Stimulated activated CD4-positive, alpha-beta T cell treated with anti-CD3 and anti-CD28 coated beads, TNF-alpha, amount 100 ng/mL, for 1 hour (primary cell): ENCODE data around the gene AGGF1.
"Not testable (repeated sequence)": the region's sequence is repeated elsewhere in the genome, so short reads cannot be mapped to it uniquely, and the experiment has no call there.

ENCODE experiments used
- DNase-seq, 3 donors: peaks; one replicate each; pipeline ENCODE4 v3.0.0-alpha.2; 2020; ENCODE audit warnings: low read depth in 3 of 3, low spot score in 1 of 3

The AGGF1 gene, protein sequence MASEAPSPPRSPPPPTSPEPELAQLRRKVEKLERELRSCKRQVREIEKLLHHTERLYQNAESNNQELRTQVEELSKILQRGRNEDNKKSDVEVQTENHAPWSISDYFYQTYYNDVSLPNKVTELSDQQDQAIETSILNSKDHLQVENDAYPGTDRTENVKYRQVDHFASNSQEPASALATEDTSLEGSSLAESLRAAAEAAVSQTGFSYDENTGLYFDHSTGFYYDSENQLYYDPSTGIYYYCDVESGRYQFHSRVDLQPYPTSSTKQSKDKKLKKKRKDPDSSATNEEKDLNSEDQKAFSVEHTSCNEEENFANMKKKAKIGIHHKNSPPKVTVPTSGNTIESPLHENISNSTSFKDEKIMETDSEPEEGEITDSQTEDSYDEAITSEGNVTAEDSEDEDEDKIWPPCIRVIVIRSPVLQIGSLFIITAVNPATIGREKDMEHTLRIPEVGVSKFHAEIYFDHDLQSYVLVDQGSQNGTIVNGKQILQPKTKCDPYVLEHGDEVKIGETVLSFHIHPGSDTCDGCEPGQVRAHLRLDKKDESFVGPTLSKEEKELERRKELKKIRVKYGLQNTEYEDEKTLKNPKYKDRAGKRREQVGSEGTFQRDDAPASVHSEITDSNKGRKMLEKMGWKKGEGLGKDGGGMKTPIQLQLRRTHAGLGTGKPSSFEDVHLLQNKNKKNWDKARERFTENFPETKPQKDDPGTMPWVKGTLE

DNA sequence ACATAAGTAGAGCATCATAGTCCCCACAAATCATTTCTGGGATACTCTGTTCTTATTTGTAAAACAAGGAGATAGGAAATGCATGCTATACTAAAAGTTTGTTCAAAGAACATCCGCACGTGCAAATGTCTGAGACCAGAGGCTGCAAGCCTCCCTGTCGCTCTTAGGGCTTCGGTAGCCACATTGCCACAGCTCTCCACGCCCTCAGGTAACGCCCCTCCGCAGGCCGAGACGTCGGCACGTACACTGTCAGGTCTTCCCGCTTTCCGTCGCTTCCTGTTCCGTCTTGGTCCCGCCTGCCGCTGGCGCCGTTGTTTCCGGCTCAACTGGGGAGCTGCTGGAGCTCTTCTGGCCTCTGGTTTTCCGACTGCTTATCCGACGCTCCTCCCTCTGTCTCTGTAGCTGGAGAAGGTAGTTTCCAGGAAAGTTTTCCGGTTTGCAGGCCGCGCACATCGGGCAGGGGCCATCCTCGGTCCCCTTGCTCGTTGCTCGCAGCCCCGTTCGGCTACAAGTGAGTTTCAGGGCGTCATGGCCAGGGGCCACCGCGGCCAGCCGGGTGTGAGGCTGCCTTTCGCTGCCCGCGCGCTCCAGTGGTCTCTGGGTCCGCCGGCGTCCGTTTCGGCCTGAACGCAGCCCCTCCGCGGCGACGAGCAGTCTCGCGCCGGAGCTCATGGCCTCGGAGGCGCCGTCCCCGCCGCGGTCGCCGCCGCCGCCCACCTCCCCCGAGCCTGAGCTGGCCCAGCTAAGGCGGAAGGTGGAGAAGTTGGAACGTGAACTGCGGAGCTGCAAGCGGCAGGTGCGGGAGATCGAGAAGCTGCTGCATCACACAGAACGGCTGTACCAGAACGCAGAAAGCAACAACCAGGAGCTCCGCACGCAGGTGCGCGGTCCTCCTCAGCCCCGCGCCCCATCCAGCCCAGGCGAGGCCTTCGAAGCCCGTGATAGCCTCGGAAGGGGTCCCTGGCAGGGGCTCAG is at the start of gene AGGF1:
Gene AGGF1 (plus strand): TSS at position 308 of the 975 bp plus-strand sequence. CDS start 363 bp downstream, at position 671.
- DNase-seq: peak; percentile 70 to 79 (median 71)

DNA sequence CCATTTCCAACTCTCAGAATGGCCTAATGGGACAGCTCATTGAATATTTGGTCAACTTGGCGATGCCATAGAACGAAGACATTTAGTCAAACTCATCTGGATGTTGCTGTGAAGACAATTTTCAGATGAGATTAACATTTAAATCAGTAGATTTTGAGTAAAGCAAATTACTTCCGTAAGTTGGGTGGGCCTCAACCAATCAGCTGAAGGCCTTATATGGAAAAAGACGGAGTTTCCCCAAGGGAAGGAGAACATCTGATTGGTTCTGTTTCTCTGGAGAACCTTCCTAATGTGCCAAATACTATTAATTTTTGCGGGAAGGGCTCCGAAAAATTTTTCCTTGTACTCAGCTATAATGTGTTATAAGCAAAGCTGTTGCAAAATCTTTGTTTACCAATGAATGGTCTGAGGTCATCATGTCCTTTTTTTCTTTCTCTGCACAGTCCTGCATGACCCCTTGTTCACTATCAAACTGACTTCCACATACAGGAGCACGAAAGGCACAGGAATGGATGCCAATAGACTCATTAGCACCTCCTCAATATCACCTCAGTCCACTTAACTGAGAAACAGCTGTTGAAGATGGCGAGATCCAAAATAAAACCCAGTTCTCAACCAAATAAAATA is 49.6 kb upstream of the AGGF1 start:
- no peak for DNase-seq

DNA sequence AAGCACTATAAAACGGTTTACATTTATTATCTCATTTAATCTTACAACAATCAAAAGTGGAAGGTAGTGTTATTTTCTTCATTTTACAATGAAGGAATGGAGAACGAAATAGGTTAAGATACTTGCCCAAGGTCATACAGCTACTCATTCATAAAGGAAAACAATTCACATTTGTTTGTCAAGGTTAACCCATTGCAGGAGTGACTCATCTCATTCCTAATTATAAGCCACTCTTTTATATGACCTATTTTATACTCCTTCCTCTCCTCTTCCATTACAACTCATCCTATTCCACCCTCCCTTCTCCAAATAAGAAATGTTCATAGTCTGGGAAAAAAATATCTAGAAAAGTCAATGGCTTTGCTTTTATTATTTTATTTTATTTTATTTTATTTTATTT is 47.8 kb upstream of the AGGF1 start:
- no peak for DNase-seq

DNA sequence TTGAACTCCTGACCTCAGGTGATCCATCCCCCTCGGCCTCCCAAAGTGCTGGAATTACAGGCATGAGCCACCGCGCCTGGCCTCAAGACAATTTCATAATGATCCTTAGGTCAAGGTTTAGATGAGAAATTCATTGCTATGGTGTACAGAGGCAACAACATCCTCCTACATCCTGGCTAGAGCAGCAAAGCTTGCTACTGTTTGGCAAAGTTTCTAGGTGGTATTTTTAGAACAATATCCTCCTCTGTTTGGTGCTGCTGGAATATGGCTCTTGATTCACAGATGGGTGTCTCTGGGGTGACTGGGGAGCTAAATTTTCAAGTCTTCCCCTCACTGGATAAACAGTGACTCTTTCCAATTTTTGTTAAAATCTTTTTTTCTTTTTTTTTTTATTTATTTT is 46.7 kb upstream of the AGGF1 start:
- no peak for DNase-seq

DNA sequence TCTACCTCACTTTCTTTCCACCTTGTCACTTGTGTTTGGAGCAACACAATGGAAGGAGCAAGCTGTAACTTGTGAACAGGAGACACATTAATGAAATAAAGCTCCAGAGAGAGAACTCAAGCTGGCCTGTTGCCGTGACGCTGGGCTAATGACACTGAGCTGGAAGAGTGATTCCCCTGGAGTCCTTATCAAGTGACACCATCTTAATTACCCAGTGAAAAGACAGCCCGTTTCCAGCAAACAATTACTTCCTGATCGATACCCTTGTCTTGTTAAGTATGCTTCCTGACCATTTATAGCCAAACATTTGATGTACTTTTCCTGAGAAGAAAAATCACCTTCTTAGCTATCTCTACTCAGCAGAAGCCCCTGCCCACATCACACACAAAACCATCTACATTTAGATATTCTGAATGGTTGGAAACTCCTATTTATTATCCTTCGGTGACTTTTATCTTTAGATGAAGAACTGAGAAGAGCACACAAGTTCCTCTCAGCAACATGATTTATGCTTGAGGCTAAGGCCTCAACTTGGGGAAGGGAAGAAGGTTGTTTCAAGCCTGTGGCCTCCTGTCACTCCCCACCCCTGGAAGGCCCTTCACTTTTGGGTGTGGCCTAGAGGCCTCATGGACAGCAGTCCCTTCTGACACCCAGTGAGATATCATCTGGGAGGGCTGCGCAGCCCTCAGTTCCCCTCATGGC is 43.2 kb upstream of the AGGF1 start:
- DNase-seq: no peak

DNA sequence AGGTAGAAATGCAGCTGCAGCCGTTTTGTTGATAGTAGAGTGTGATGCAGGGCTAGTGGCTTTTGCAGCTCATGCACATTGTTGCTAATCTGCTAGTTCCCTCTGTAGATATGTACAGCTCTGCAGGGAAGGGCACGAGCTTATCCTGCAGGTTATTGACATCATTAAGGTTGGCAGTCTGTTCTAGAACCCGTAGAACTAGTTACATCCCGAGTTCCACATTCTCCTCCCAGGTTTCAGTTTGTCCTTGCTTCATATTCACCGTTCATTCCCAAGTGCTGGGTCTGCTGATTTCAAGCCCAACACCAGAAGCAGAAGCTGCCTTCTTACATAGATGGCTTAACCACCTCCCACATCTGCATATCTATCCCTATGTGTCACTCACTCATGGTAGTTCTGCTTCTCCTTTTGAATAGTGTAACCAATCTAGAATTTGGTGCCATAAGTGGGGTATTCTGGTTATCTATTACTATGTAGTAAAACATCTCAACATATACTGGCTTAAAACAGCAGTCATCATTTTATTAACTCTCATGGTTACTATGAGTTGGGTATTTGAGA is 39.2 kb upstream of the AGGF1 start:
- DNase-seq: no peak

DNA sequence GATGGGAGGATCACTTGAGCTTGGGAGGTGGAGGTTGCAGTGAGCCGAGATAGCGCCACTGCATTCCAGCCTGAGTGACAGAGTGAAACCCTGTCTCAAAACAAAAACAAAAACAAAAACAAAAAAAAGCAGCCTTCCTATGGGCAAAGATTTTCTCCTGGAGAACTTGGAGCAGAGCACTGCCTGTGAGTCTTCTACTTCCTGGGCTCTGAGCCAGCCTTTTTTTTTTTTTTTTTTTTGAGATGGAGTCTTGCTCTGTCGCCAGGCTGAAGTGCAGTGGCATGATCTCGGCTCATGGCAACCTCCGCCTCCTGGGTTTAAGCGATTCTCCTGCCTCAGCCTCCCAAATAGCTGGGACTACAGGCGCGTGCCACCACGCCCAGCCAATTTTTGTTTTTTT is 36.8 kb upstream of the AGGF1 start:
- DNase-seq: not testable (repeated sequence)

DNA sequence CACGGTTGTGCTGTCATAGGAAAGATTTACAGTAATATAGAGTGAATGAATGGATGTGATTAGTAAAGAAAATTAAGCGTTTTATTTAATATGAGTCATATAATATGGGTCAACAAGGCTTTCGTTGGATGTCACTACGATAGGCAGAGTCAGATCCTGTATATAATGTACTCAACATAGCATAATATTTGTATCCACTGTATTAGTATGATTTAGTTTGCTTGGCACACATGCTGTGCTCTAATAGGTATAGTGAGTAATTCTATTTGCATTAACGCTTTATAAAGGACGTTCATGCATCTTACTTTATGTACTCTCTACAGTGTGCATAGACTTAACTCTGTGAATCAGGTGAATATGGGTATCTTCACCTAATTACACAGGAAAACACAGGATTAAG is 35.9 kb upstream of the AGGF1 start:
- DNase-seq: no peak

DNA sequence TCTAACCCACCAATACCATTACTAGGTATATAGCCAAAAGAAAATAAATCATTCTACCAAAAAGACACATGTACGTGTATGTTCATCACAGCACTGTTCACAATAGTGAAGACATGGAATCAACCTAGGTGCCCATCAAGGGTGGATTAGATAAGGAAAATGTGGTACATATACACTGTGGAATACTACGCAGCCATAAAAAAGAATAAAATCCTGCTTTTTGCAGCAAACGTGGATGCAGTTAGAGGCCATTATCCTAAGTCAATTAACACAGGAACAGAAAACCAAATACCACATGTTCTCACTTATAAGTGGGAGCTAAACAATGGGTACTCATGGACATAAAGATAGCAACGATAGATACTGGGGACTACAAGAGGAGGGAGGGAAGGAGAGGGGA is 32.0 kb upstream of the AGGF1 start:
- not testable (repeated sequence) for DNase-seq

DNA sequence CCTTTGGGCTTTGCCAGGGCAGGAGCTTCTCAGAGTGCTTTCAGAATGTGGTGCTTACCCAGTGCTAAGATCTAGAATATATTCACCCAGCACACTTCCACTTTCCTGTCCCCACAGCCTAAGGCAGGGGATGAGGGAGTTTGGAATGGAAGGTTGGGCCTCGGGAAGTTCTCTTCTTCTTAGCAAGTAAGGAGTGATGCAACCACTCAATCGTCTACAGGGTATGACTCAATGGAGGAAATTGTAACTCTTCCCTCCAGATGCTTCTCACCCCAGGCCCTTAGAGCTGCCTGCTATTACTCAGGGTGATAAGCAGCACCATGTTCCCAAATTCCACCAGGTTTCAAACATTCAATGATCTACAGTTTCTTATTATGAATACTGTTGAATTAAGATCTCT is 30.8 kb upstream of the AGGF1 start:
- DNase-seq: no peak

DNA sequence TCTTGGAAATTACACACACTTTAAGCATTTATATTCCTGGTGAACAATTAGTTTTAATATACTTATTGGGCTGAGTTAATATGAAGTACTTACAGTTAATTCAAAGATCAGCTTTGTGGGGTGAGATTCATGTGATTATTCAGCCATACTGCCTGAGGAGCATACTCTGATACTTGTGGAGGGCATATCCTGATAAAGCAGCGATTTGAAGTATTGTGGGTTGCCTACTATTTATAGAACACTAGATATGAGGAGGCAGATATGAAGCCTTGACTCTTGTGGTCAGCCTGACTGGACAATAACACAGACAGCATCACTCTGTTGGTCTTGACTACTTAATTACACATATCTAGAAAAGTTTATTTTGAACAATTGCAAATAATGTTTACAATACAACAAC is 27.0 kb upstream of the AGGF1 start:
- no peak for DNase-seq

DNA sequence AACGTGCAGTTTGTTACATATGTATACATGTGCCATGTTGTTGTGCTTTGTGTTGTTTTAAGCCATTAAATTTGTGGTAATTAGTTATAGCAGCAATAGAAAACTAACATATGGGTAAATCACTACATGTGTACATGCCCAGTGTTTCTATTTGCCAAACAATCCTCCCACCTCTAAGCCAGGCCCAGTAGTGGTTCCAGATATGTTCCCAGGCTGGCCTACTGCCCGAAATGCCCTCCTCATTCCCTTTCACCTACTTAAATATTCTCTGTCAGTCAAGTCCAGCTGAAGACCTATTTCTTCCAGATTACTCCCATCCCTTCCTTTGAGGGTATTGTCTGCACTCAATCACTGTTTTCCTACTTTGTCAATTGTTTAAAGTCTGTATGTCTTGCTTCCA is 24.1 kb upstream of the AGGF1 start:
- DNase-seq: no peak

DNA sequence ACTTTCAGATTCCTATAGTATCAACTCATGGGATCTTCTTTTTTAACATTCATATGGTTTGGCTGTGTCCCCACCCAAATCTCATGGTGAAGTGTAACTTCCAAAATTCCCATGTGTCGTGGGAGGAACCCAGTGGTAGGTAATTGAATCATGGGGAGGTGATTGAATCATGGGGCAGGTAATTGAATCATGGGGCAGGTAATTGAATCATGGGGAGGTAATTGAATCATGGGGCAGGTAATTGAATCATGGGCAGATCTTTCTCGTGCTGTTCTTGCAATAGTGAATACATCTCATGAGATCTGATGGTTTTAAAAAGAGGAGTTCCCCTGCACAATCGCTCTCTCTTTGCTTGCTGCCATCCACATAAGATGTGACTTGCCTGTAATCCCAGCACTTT is 21.8 kb upstream of the AGGF1 start:
- DNase-seq: no peak

DNA sequence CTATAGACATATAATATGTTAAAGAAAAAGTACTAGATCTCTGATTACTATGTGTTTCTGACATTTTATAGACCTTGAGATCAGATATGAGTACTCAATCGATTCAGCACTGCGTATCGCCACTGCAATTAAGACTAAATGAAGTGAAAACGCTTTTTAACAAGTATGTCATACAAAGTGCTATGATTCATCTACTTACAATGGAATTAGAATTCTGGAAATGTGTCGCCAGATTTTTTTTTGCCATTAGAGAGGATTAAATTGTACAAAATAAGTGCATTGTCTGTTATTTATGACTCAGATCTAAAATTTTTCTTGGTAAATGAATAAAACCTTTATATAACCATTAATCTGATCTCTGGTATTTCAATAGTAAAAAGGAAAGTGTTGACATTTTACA is 20.0 kb upstream of the AGGF1 start:
- DNase-seq: no peak

DNA sequence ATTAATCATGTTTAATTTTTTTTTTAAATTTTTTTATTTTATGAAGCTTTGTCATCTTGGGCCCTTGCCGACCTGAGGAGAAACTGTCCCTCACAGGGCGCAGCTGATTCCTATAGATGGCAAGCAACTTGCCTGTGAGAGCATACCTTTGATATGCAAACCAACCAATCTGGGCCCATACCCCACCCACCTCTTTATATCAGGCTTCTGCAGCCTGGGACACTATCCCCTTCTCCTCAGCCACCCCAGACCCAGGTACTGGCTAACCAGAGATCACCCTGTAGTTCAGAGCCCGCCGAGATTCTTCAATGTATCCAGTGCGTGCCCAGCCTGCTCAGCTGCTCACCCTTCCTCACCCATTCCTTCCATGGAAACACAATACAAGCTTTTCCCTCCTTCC is 18.7 kb upstream of the AGGF1 start:
- DNase-seq: no peak

DNA sequence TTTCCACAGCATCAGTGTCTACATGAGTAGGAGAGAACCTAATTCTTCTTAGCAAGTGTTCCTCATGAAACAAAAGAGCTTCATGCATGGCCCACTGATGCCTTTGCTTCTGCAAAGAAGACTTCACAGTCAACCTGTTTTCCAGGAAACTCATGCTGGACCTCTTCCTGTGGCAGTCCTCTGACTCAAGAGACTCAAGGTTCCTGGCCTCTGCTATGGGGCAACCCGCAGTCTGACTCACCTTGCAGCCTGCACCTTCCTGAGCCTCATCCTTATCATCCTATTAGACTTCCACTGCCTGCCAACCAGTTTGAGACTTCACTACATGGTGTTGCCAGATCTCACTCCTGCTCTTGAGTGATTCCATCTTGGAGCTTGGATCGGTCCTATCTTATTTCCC is 17.6 kb upstream of the AGGF1 start:
- DNase-seq: no peak

DNA sequence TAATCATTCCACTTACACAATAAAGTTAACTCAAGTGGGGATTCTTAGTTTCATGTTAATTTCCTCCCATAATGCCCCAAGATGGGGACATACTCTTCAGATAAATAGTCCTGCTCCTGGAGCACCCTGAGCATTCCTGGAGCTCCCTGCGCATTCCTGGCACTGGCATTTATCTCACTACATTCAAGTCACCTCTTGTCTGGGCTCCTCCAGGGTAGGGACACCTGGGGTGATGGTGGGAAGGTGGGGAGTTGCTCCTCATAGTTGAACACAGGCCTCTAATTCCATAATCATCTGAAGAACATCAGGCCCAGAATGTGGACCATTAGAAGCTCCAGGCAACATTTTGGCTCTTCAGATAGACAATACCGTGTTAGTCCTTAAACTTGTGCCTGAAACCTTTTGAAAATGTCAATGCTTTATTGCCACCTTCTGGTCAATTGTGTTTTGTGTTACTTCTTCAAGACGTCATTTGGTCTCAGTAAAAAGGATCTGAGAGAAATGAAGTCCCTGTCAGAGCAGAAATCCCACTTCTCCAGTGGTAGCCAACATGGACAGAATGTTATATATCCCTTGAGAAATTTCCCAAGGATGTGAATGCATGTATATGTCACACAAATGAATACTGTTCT is 14.2 kb upstream of the AGGF1 start:
- DNase-seq: no peak

DNA sequence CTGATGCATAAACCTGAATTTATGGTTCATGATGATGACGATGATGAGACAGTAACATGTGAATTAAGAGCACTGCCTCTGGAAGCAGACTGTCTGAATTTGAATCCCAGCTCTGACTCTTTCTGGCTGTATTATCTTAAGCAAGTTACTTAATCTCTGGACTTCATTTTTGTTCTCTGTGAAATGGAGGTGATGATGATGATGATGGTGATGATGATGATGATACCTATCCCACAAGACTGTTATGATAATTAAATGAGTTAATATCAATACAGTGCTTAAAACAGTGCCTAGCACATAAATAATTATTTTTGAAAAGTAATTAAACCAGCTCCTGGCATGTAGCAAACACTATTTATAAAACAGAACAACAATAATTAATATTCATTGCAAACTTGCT is 13.2 kb upstream of the AGGF1 start:
- no peak for DNase-seq

DNA sequence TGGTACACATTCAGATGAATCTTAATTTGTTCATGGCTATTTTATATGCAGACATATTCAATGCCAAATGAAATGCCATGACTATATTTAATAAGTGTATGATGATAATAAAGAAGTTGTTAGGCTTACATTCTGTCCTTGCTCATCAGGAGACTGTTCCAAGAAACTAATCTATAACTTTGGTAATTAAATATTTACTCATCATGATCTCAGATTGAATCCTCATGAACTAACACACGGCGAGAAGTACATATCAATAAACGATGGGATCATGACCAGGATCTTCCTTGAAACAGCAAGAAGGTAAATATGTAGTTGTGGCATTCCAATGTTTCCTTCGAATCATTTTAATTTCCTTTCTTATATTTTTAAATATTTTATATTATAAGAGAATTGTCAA is 12.5 kb upstream of the AGGF1 start:
- no peak for DNase-seq
